Stimulated activated CD4-positive, alpha-beta T cell treated with anti-CD3 and anti-CD28 coated beads, Interleukin-4, amount 100 ng/mL, for 24 hours (primary cell): ENCODE data around the gene NWD2.
"Not testable (repeated sequence)": the region's sequence is repeated elsewhere in the genome, so short reads cannot be mapped to it uniquely, and the experiment has no call there.

Experiments
- DNase-seq: peaks from one replicate; pipeline ENCODE4 v3.0.0-alpha.2; 2020

Gene NWD2

GRCh38 chr4:37244583-37245390 is at the start of gene NWD2:
NWD2 (plus strand) TSS chr4:37244743; CDS start chr4:37245068, 325 bp downstream.
- DNase-seq = no peak

DNA sequence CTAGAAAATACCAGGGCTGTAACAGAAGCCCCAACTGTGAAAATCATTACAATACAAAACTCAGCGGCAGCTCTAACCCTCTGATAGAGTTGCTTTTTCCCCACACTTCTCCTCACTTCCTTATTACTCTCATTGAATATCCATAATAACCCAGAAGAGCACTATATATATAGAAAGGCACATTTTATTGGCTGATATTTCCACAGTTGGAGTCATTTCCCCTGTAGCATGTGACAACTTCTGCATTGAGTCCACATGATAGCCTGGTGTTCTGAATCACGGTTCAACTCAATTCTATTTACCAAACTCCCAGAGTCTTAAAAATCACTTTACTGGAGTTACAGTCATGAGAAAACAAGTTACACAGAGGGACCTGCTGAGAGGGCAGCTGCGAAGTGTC is 46.6 kb upstream of the NWD2 start:
- DNase-seq = no peak

DNA sequence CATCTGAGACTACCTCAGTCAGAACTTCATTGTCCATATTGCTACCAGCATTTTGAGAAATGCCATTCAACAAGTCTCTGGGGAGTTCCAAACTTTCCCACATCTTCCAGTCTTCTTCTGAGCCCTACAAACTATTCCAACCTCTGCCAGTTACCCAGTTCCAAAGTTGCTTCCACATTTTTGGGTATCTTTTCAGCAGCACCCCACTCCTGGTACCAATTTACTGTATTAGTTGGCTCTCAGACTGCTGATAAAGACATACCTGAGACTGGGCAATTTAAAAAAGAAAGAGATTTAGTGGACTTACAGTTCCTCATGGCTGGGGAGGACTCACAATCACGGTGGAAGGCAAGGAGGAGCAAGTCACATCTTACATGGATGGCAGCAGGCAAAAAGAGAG is 39.8 kb upstream of the NWD2 start:
- DNase-seq = not testable (repeated sequence)

DNA sequence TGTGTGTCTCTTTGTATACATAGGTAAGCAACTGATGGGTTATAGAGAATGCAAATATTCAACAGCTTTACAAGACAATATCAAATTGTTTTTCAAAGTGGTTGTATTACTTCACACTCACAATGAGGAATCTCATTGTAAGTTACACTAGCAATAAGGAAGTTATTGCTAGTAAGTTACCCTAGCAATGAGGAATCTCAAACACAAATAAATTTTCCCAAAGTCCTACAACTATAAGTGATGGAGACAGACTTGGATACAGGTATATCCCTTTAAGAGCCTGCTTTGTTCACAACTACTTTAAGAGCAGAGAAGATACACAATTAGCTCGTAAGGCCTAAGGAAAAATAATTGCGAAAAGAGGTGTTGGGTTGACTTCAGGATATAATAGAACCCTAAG is 28.3 kb upstream of the NWD2 start:
- no peak for DNase-seq

GRCh38 chr4:37219242-37219641 is 25.3 kb upstream of the NWD2 start:
- no peak for DNase-seq

GRCh38 chr4:37219990-37220389 is 24.6 kb upstream of the NWD2 start:
- no peak for DNase-seq

DNA sequence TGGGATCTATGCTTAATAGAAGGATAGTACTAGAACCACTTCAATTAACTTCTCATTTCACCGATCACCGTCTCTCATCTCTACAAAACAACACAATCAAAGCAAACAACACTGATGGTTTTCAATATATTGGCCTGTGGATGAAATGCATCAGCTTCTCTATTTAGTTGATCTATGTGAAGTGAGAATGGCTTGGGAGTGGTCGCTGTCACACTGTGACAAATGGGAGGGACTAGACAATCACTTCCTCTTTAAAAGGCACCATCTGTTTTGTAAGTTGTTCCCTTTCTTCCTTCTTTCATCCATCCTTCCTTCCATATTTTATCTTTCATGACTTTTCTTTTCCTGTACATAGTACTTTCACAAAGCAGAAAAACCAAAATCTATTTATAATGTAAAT is 23.9 kb upstream of the NWD2 start:
- no peak for DNase-seq

GRCh38 chr4:37223732-37224131 is 20.8 kb upstream of the NWD2 start:
- DNase-seq = no peak

DNA sequence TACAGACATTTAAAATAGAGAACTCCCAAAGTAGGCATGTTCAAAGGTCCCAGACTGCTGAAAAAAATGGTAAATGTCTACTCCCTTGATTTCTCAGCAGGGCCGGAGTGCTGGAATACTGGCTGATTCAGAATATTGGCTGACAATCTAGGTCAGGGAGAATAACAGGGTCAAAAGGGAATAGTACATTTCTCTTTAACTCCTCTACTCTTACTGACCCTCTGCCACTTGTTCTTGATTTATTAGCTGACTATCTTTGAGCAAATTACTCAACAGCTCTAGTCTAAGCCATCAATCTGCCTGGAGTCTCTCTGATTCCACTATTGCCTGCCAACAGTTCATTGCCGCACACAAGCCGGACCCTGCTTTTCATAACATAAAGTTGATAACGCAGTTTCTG is 19.7 kb upstream of the NWD2 start:
- no peak for DNase-seq

GRCh38 chr4:37225778-37226177 is 18.8 kb upstream of the NWD2 start:
- DNase-seq = no peak

GRCh38 chr4:37232315-37232714 is 12.2 kb upstream of the NWD2 start:
- no peak for DNase-seq

DNA sequence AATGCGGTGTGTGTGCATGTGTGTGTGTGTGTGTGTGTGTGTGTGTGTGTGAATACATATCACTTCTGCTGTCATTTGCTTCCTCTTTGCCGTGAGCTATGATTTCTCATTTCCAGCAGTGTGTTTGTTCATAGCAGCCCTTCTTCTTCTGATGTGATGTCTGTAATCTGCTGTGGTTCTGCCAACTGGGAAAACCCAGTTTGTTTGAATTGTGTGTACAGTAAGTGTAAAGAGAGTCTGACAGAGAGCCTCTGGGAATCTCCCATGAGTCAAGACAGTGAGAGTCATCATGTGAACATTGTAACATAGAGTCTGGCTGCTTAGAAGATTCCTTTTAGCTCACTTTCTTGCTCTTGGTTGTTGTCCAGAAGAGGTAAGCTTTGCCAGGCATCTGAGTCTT is 8.4 kb upstream of the NWD2 start:
- DNase-seq = no peak

- no peak for DNase-seq
These were observed 2.9 kb upstream of the NWD2 start for GRCh38 chr4:37241647-37242046.

DNA sequence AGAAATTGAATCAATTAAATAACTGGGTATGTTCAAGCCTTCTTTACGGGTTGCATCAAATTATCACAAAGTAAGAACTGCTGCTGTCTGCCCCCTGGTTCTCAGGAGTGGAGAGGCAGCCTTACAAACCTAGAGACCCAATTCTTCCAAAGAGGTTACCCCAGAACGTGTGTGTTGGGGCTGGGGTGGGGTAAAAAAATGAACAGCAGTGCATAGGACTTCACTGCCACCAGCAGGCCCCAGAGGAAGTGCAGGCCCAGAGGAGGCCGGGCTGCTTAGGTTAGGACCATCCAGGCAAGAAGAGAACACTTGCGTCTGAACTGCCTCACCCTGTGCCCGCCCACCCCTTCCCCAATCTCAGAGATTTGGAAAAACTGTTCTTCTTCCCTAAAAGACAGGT is 1.5 kb upstream of the NWD2 start:
- DNase-seq = no peak

GRCh38 chr4:37243722-37244582 is 591 bp upstream of the NWD2 start:
- no peak for DNase-seq

- no peak for DNase-seq
These were observed 930 bp downstream of the NWD2 start for GRCh38 chr4:37245391-37245954.

GRCh38 chr4:37246891-37247290 is 2.3 kb downstream of the NWD2 start:
- no peak for DNase-seq

DNA sequence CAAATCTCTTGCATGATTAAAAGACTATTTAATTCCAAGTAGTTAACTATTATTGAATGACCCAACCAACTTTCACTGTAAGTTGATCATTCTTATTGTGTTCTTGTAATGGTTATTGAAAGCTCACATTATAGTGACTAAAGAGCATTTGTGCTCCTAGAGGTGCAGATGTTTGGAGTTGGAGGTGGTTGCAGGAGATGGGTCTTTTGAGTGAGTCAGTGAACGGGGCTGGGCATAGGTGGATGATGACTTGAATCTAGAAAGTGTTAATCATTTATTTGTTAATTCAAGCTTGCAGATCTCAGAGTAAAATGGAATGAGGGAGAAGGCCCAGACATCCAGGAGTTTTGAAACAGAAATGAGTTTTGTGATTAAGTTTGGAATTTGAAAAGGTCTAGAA is 13.7 kb downstream of the NWD2 start:
- DNase-seq = no peak

GRCh38 chr4:37268319-37268718 is 23.8 kb downstream of the NWD2 start:
- DNase-seq = no peak

DNA sequence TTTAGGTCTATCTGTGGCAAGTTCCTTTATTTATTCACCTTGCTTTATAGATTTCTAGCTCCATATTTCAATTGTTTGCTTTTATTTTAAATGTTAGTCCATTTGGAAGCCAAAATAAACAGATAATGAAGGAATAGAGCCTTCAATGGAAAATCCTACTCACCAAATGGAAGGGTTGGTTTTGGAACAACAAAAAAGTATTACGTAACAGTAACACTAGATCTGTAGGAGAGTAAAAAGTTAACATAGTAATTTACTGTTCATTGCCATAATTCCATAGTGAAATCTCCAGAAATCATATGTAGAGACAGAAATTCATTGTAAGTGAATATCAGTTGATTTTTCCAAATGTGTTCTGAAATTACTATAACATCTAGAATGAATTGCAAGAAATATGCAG is 34.6 kb downstream of the NWD2 start:
- no peak for DNase-seq

- no peak for DNase-seq
These were observed 35.5 kb downstream of the NWD2 start for GRCh38 chr4:37279894-37280592.

DNA sequence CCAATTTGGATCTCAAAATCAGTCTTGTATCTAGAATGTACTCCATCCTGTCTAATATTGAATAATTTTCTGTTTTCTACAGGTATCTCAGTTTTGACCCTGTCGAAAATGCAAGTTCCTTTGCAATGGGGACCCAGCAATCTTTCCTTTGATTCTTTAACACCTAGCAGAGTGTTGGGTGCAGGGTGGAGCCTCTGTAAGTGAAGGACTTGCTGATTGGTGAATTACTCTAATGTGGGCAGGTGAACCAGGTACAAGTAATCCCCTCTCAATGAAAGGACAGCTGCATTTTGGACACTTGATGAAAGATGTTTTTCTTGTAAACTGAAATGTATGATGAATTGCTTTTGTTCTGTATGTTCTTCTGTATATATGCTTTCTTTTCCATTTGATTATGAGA is 54.9 kb downstream of the NWD2 start:
- DNase-seq = no peak

DNA sequence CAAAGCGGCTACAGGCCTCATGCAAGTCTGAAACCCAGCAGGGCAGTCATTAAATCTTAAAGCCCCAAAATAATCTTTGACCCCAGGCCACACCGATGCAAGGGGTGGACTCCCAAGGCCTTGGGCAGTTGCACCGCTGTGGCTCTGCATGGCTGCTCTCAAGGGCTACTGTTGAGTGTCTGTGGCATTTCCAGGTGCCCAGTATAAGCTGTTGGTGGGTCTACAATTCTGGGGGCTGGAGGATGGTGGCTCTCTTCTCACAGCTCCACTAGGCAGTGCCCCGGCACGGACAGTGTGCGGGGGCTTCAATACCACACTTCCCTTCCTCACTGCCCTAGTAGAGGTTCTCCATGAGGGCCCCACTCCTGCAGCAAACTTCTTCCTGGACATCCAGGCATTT is 60.1 kb downstream of the NWD2 start:
- DNase-seq = no peak
